H1 (cell line): ENCODE measurements around the gene ATAD3A. TPM values are rescaled to one million over a fixed set of nuclear protein-coding genes. Genes with fewer than 3 reads are reported as not detected.

ENCODE experiments used
- CEBPB ChIP-seq: IDR thresholded peaks from 2 replicates; pipeline ENCODE4 v1.6.1; 2012; ENCODE audit warnings: low read depth, low read length
- SIX5 ChIP-seq: IDR thresholded peaks from 2 replicates; pipeline ENCODE4 v1.6.1; 2011; ENCODE audit warnings: mild to moderate bottlenecking, low read depth, low read length
- SP2 ChIP-seq: IDR thresholded peaks from 2 replicates; pipeline ENCODE4 v1.6.1; 2012; ENCODE audit warnings: mild to moderate bottlenecking, low read length, inconsistent platforms
- TBP ChIP-seq: IDR thresholded peaks from 2 replicates; pipeline ENCODE4 v1.6.1; 2011; ENCODE audit warnings: low read depth, low read length, improper control_type of control experiment
- polyA plus RNA-seq, 7 experiments: library from polyadenylated mRNA; depleted of rRNA in 3 of 7; stranded (reverse) in 5 of 7; unstranded in 2 of 7; fragments of >200 nt in 5 of 7; fragments of 200-250 nt in 2 of 7; gene quantifications; 1 replicate in 5 of 7; 2 replicates in 1 of 7; 4 replicates in 1 of 7; pipeline versions ENCODE4 v1.2.1 to v1.2.3, GENCODE V29; 2011 to 2013; ENCODE audit warnings: missing spikeins in 2 of 7, mixed read lengths in 2 of 7
- total RNA-seq: library from RNA; stranded (reverse); fragmentation: NEBNext Ultra II Directional; extraction: Animal tissue kit (Norgen Biotek cat#: 25700); gene quantifications from 2 replicates; pipeline ENCODE4 v1.2.1, GENCODE V29; 2021

The ATAD3A gene
- total and polyA plus RNA-seq, 2 of the 8 experiments (the other 6 are each of a cell fraction or from before 2014, with no cell fraction given) = 28.3 to 64.7 TPM

DNA sequence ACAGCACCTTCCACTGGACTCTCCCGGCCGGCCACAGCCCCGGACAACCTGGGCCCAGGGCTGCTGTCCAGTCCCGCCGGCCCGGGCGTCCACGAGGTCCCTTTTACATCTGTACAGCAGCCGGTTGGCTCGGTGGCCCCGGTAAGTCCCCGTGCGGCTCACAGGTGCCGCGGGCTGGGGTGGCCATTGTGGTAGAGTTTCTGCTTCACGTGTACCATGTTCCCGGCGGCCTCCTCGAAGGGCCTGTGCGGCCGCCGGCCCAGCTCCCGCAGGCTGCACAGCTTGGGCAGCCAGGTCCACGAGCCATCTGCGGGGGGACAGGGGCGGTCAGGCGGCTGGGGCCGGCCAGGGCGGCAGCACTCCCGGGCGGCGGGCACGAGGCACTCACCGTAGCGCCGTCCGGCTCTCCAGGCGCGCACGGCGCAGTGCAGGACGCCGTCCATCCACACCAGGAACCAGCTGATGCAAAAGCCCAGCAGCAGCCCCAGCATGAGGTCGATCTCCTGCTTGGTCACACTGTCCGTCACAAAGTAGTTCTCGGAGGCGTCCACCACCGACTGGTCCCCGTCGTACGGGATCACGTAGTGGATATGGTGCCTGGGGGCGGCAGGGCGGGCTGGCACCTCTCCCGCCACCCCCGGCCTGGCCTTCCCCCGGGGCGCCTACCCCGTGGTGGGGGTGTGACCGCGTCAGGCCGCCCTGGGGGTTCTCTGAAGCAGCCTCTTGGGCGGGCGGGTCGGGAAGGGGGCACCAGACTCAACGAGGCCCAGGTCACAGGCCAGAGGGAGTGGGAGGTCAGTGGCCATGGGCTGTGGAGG, 23.4 kb downstream of the ATAD3A start (continued):
- TF ChIP-seq TBP (no peak), SIX5 (no peak), SP2 (no peak), CEBPB (no peak)
- TF ChIP-seq, all 59 proteins: peak for 0
